NCI-H748 (cell line): ENCODE data around the gene IAH1.
A peak's percentile ranks its signal among the peaks of the same experiment; 100 is the strongest.
"Not testable (repeated sequence)": the region's sequence is repeated elsewhere in the genome, so short reads cannot be mapped to it uniquely, and the experiment has no call there.

ENCODE experiments used
- DNase-seq: peaks from one replicate; lab custom pipeline; 2025; ENCODE audit not compliant: unreplicated experiment; lab: John Stamatoyannopoulos, UW

The IAH1 gene

DNA sequence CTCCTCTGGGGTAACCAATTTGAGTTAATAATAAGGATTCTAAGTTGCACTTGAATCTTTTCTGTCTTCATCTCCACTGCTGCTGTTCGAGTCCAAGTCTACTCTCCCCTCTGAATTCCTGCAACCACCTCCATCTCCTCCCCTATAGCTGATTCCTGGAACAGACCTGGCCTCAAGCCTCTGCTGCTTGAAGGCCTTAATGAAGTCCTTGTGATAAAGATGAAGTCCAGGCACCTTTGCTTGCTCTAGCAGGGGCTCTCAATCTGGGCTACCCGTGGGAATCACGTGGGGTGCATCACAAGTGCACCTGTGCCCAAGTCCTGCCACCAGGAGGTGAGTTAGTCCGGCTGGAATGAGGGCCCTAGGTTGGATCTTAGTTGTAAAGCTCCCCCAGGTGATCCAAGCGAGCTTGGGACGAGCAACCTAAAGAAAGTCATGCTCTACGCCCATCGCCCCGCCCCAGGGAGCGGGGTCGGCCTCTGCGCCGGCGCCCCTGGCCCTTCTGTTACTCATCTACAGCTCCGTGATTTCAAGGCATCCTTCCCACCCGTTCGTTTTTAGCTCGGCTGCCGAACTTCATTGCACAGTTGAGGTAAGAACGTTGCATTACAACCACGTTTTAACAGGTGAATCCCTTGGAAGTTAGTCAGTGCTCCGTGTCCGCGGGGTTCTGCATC, 905 bp upstream of the IAH1 start:
- peak; percentile 31 for DNase-seq

DNA sequence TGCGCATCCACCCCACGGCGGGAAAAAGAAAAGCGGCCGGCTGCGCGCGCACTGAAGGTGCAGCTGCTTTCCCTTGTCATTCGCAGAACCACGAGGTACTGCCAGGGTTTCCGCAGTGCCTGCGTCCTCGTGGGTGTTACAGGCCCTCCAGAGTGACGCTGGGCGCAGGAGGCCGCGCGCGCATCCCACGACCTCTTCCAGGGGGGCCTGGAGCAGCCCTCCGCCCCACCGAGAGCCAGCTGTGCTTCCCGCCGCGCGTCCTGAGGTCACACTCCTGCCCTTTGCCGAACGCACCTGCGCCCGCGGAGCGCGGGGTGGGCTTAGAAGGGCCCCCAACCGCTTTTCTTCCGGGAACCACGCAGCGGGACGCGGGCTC, 378 bp upstream of the IAH1 start:
- DNase-seq: peak; percentile 46

DNA sequence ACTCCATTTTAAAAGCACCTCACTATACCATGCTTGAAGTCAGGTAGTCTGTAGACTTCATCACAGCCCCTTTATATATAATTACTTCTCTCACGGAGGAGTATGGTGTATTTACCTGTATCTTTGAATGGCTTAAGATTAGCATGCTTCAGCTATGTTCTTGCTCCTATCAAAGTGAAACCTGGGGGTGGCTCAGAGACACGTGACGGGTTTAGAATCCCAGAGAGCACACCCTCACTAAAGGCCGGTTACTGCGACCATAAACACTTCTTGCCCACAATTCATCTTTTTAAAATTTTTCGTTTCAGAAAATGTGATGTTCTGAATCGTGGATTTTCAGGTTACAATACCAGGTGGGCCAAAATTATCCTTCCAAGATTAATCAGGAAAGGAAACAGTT, 3.6 kb downstream of the IAH1 start:
- no peak for DNase-seq

DNA sequence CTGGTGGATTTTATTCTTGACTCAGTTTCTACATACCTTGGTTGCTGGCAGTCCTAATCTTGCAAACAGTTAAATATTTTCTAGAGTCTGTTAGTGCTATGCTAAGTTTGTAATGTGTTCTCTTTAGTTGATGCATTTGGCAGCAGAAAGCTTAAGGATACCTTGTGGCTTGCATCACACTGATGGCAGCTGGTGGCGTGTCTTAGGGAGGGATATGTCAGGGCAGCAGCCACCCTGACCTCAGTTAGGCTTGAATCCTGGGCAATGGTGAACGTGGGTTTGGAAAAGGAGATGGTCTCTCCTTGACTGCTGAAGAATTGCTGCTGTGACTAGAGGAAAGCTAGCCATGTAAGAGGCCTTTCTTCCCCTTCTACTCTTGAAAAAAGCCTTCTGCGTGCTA, 4.2 kb downstream of the IAH1 start:
- DNase-seq: no peak

DNA sequence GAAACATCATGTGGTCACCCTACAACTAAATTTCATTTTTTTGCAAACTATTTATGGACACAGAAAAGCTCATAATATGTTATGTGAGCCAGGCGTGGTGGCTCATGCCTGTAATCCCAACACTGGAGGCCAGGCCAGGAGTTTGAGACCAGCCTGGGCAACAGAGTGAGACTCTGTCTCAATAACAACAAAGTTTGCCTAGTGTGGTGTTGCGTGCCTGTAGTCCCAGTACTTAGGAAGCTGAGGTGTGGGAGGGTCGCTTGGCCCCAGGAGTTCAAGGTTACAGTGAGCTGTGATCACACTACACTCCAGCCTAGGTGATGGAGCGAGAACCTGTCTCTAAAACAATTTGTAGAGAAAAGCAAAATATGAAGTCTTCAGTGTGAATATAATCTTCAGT, 5.8 kb downstream of the IAH1 start:
- DNase-seq: no peak

DNA sequence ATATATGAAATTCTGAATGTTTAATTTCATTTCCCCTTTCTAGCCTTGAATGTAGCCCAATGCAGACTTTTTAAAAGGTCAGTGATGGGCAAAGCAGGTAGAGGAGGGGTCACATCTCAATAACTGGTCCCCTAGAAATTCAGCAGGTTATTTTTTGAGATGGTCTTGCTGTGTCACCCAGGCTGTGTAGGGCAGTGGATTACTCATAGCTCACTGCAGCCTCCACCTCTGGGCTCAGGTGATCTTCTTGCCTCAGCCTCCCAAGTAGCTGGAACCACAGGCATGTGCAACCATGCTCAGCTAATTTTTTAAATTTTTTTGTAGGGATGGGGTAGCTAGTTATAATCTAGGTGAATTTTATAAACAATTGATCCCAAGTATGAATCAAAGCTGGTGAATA, 8.8 kb downstream of the IAH1 start:
- DNase-seq: no peak

DNA sequence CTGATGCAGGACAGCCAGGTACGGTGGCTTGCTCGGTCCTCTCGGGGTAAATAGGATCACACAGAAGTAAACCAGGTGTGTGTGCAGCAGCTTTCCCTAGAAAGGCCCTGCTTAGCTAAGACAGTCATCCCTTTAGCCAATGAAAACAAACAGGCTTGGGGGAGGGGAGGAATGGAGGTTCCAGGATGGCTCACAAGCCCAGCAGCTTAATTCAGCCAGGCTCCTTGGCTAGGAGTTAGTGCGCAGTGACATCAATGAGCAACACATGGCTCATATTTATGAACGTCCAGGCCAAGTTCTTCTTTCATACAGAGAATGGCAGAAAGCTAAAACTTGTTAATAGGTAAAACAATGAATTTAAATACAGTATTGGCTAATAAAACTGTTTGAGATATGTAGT, 10.2 kb downstream of the IAH1 start:
- no peak for DNase-seq

DNA sequence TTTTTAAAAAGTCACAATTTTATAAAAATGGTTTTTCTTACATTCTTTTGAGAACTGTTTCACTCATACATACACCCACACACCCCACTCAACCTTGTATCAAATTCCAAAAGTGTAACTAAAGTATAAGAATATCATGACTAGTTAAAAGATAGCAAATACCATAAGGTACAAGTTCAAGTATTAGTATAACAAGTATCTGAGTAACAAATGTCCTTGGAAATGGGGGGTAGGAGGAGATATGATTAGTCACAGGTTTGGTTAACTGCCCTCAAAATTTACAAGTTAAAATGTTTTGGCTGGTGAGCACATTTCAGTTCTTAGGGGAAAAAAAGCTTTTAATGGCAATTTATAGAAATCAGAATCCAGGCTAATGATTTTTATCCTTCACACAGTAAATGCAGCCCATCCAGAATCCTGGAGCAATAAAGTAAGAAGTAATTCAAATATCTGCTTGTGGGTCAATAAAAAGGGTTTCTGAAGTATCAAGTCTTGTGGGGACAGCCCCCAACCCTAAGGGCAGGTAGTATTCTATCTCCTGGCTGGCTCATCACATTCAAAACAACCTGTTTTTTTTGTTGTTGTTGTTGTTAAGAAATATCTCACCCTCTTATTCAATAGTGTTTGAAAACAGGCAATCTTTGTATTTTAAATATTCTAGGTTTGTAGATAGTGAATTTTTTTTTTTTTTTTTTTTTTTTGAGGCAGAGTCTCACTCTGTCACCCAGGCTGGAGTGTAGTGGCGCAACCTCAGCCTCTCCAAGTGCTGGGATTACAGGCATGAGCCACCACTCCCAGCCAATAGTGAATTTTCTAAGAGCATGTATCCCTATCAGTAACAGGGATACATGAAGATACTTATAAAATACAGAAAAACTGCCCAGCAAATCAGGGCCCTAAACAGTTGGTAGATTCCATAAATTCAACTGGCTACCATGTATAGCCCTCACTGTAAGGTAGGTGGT, 14.5 kb downstream of the IAH1 start:
- no peak for DNase-seq

DNA sequence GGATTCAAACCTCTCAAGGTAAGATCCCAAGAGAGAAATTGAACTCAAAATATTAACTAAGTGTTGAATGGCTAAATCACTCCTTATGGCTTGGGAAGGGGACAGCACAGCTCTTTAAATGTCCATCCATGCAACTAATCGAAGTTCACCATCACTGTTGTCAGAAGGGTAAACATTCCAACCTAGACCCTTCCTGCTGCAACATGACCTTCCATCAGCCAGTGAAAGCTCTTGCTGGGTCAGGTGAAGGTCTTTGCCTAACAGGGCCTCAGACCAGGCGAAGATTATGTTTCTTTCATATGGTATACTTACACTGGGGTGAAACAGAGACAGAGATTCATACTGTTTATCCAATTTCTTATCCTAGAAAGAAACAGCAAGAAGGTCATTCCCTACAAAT, 16.4 kb downstream of the IAH1 start:
- DNase-seq: no peak

DNA sequence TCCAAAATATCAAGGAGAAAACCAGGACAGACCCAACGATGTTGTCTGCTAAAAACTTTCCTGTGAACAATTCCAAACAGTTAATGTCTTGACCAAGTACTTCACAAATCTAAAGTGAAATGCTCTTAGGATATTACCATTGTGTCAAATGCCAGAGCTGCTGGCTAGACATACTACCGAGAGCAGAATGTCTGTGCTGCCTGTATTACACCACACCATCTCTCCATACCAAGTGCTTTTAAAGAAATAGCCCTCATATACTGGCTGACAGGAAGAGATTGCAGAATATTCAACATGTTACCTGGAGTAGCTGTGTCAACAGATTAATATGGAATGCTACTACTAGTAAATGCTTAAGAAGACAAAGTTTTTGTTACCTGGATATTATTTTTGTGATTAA, 18.6 kb downstream of the IAH1 start:
- DNase-seq: no peak

DNA sequence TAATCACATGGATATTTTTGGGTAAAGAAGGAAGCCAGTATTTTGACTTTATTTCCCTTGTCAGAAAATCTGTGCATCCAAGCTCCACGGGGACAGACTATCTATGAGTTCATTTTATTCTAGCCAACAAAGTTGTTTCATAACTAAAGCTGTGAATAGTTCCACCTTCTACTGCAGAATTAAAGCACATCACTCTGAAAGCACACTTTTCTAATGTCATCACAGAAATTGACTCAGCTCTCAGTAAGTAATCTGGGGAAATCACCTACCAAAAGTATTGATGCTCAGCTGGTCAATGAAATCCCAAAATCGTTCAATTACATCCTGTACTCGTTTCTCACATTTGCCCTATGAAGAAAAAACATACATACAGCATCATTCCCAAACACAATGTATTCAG, 19.1 kb downstream of the IAH1 start:
- no peak for DNase-seq

DNA sequence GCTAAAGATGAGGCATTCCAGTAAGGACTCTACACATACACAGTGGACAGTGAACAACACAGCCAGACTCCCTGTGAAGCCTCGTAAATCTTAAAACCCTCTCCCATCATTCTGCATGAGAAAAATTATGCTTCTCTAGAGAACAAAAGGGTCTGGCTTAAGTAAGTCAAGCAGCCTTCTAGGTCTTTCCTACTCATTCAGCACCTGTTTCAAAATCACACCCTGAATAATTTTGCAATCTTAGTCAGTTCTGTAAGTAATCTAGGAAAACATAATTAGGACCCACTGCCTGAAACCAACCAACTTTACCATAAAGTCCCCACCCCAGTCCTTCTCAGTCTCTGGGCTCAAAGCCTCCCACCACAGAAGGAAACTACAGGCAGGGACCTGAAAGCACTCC, 19.7 kb downstream of the IAH1 start:
- DNase-seq: no peak

DNA sequence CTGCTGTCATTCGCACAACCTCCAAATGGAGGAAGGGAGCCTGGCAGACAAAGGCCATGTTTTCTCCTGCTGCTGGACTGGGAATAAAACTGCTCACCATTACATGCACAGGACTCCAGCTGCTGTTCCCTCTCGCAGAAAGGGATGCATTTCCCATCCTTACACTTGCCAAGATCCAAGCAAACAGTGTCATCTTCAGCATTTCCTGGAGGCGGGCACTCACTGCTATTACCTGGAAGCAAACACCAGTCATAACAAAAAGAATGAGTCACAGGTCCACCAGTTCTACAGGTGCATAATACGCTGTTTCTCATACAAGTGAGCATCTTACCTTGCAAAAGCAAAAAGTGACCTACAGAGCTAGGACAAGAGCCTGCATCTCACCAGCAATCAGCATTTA, 22.7 kb downstream of the IAH1 start:
- peak; percentile 10 for DNase-seq

DNA sequence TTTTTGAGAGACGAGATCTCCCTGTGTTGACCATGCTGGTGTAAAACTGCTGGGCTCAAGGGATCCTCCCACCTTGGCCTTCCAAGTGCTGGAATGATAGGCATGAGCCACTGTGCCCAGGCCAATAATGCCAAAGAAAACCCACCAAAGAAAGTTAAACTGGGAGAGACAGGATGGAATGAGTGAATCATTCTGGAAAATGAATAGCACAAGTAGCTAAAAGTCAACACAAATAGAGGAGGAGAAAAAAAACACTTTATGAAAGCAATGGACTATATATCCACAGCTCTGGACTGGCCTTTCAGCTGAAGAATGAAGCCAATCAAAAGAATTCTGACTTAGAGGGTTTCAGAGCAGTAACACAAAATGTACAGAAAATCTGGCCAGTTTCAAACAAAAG, 23.9 kb downstream of the IAH1 start:
- DNase-seq: no peak

DNA sequence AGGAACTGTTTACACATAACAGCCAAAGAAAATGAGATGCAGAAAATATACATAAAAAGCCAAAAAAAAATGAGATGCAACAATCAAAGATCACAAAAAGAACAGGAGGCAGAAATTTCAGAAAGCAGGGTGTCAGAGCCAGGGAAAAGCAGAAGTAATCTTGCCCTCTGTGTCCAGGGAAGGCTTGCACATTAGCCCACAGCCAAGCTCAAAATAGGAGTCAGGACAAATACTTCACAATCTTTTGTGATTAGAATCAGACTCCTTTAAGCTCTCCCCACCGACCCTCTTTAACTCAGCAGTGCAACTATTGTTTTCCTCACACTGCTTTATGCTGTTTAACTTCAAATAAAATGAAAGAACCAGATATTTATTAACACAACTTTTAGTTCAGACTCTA, 34.6 kb downstream of the IAH1 start:
- no peak for DNase-seq

DNA sequence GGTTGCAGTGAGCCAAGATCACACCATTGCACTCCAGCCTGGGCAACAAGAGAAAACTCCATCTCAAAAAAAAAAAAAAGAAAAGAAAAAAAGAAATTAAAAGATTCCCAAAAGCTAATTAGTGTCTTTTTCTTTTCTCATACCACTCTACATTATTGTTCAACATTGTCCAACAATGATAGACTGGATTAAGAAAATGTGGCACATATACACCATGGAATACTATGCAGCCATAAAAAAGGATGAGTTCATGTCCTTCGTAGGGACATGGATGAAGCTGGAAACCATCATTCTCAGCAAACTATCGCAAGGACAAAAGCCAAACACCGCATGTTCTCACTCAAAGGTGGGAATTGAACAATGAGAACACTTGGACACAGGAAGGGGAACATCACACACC, 39.6 kb downstream of the IAH1 start:
- not testable (repeated sequence) for DNase-seq

DNA sequence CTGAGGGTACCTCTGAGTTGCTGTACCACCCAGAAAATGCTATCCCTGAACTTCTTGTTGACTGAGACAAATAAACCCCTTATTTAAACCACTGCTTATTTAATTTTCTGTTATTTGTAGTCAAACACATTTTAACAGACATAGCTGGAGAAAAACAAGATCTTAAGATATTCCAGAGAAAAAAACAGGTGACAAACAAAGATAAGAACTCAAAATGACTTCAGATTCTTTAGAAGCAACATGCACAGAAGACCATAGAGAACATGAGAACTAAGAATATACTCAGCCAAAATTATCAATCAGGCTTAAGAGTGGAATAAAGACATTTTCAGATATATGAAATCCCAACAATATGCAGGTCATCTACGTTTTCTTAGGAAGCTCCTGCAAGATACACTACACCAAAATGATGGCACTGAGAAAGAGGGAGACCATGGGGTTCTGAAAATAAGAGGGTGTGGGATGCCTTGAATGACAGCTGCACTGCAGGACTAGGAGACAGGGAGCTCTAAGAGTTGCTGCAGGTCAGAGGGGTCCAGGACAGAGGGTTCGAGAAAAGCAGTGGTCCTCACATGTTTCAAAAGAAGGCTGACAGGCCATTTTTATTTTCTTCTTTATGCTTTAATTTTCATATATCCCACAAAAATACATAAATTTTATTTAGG, 42.9 kb downstream of the IAH1 start:
- no peak for DNase-seq

DNA sequence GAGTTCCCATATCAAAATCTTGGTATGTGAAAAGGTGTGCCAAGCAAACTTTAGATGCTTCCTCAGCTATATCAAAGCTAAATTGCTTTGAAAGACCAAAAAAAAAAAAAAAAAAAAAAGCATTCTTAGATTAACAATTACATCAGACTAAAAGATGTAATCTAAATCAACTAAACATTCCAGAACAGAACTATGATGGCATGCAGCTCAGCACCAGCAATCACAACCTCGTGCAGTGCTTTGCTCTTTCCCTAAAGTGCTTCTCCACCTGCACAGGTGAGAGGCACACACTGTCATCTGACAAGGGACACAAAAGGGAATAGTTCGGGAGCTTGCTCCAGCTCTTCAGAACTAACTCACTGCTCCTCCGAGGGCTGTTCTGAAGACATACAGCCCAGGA, 43.8 kb downstream of the IAH1 start:
- no peak for DNase-seq

DNA sequence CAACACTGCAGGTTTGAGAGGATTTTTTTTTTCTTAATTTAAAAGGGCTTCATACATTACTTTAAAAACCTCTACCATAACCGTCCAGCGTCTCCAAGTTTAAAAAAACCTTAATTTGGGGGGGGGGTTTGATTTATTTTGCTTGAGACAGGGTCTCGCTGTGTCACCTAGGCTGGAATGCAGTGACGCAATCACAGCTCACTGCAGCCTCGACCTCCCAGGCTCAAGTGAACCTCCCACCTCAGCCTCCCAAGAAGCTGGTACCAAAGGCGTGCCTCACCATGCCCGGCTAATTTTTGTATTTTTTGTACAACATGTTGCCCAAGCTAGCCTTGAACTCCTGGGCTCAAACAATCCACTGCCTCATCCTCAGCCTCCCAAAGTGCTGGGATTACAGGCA, 44.4 kb downstream of the IAH1 start:
- no peak for DNase-seq

DNA sequence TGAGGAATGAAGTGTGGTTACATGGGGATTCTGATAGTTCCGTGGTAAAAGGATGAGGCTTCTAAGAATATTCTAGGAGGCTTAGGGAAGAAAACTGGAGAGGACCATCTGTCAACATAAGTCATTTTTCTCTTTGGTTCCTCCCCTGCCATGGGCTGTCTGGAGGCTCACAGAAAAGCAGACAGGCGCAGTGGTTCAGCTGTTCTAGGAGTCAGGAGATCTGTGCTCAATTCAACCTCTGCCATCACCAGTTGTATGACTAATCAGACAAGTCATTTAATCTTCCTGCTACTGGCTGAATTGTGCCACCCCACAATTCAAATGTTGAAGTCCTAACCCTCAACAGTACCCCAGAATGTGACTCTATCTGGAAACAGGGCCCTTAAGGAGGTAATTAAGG, 44.9 kb downstream of the IAH1 start:
- no peak for DNase-seq

DNA sequence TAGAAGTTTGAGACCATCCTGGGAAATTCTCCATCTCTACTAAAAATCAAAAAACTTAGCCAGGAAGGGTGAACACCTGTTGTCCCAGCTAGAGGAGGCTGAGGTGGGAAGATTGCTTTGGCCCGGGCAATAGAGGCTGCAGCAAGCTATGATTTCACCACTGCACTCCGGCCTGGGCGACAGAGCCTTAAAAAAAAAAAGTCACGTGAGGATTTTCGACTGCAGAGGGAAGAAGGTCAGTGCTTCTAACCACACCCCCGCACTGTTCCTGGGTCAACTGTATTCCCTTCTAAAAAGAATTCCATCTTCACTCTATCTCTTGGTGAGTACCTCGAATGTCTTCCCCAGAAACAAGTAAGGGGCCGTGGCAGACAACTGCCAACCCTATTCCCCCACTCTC, 49.9 kb downstream of the IAH1 start:
- DNase-seq: no peak

DNA sequence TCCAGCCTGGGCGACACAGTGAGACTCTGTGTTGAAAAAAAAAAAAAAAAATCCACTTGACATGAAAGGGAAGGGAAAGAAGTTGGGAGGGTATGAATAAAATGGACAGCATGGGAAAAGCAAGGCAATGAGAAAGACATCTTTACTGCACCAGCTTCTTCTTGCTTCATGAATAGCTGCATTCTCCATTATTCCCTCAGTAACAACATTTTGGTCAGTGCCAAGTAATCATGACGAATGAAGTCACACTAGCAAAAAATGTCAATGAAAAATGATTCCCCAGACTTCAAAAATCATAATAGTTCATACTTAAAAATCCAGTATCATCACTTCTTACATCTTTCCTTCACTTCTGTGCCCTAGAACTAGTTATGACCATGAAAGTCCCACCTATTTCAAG, 50.9 kb downstream of the IAH1 start:
- no peak for DNase-seq
